ENCODE measurements around the gene PRKN. TPM values are rescaled to one million over a fixed set of nuclear protein-coding genes. Genes with fewer than 3 reads are reported as not detected.

The PRKN gene
- total RNA-seq, 1 donor from 2014 or later: 1.3 TPM

GRCh38 chr6:161607696-161608297 is 1119.8 kb downstream of the PRKN start:
- Histone ChIP-seq H3K27me3 (ENCODE audit: insufficient read depth, low read length) (no peaks in the 10 kb centered on the region), H3K9me3 (ENCODE audit: insufficient read depth, low read depth, low read length) (no peaks in the 10 kb centered on the region), H3K4me1 (ENCODE audit: insufficient read depth, low read length) (no peaks in the 10 kb centered on the region), H2AFZ (ENCODE audit: low read depth, low read length) (no peak overlapping the region), H3K27ac (ENCODE audit: low read depth, low read length) (no peak overlapping the region), H3K36me3 (ENCODE audit: insufficient read depth, low read length) (no peaks in the 10 kb centered on the region), H4K20me1 (ENCODE audit: insufficient read depth, low read length) (no peaks in the 10 kb centered on the region), H3K9ac (ENCODE audit: low read length) (no peak overlapping the region), H3K79me2 (ENCODE audit: insufficient read depth, low read length) (no peaks in the 10 kb centered on the region), H3K4me3 (ENCODE audit: insufficient read depth, low read depth, low read length) (no peak overlapping the region), H3K4me2 (ENCODE audit: low read length) (no peak overlapping the region)
- TF ChIP-seq CTCF (IDR thresholded peaks at IDR 0.05; ENCODE audit: insufficient read depth, low read depth, low read length): no peak
- TF ChIP-seq EZH2 (IDR thresholded peaks at IDR 0.05; ENCODE audit: insufficient read depth, low read length): no peak
- Mint-ChIP-seq H3K4me3 (ENCODE audit: unreplicated experiment) (no peak overlapping the region), H3K36me3 (ENCODE audit: low read depth, unreplicated experiment) (no peaks in the 10 kb centered on the region), H3K4me1 (ENCODE audit: low read depth, unreplicated experiment) (no peaks in the 10 kb centered on the region), H3K9me3 (ENCODE audit: unreplicated experiment) (peaks cover 5% of the 10 kb centered on the region), H3K27ac (ENCODE audit: unreplicated experiment) (no peak overlapping the region), H3K27me3 (ENCODE audit: low read depth, unreplicated experiment) (no peaks in the 10 kb centered on the region)
- FAIRE-seq (no peak), DNase-seq (ENCODE audit: low read depth) (no peak)

GRCh38 chr6:161602359-161602758 is 1125.2 kb downstream of the PRKN start:
- Histone ChIP-seq H3K4me3 (ENCODE audit: insufficient read depth, low read depth, low read length) (no peak overlapping the region), H4K20me1 (ENCODE audit: insufficient read depth, low read length) (no peaks in the 10 kb centered on the region), H3K79me2 (ENCODE audit: insufficient read depth, low read length) (no peaks in the 10 kb centered on the region), H3K4me1 (ENCODE audit: insufficient read depth, low read length) (no peaks in the 10 kb centered on the region), H3K27ac (ENCODE audit: low read depth, low read length) (no peak overlapping the region), H3K27me3 (ENCODE audit: insufficient read depth, low read length) (no peaks in the 10 kb centered on the region), H3K9ac (ENCODE audit: low read length) (no peak overlapping the region), H3K4me2 (ENCODE audit: low read length) (no peak overlapping the region), H2AFZ (ENCODE audit: low read depth, low read length) (no peak overlapping the region), H3K36me3 (ENCODE audit: insufficient read depth, low read length) (no peaks in the 10 kb centered on the region), H3K9me3 (ENCODE audit: insufficient read depth, low read depth, low read length) (no peaks in the 10 kb centered on the region)
- H3K4me1 Mint-ChIP-seq (ENCODE audit: low read depth, unreplicated experiment): no peaks in the 10 kb centered on the region
- H3K27ac Mint-ChIP-seq (ENCODE audit: unreplicated experiment): no peak overlapping the region
- no peaks in the 10 kb centered on the region for H3K27me3 Mint-ChIP-seq (ENCODE audit: low read depth, unreplicated experiment)
- no peak for FAIRE-seq
- TF ChIP-seq CTCF (IDR thresholded peaks at IDR 0.05; ENCODE audit: insufficient read depth, low read depth, low read length) (no peak), EZH2 (IDR thresholded peaks at IDR 0.05; ENCODE audit: insufficient read depth, low read length) (no peak)
- H3K4me3 Mint-ChIP-seq (ENCODE audit: unreplicated experiment): no peak overlapping the region
- no peak for DNase-seq (ENCODE audit: low read depth)
- peaks cover 2% of the 10 kb centered on the region for H3K9me3 Mint-ChIP-seq (ENCODE audit: unreplicated experiment)
- H3K36me3 Mint-ChIP-seq (ENCODE audit: low read depth, unreplicated experiment): no peaks in the 10 kb centered on the region

GRCh38 chr6:161598896-161599295 is 1128.7 kb downstream of the PRKN start:
- Histone ChIP-seq H3K4me1 (ENCODE audit: insufficient read depth, low read length) (no peaks in the 10 kb centered on the region), H4K20me1 (ENCODE audit: insufficient read depth, low read length) (no peaks in the 10 kb centered on the region), H3K27ac (ENCODE audit: low read depth, low read length) (no peak overlapping the region), H3K79me2 (ENCODE audit: insufficient read depth, low read length) (no peaks in the 10 kb centered on the region), H3K36me3 (ENCODE audit: insufficient read depth, low read length) (no peaks in the 10 kb centered on the region), H3K4me3 (ENCODE audit: insufficient read depth, low read depth, low read length) (no peak overlapping the region), H3K27me3 (ENCODE audit: insufficient read depth, low read length) (no peaks in the 10 kb centered on the region), H3K9me3 (ENCODE audit: insufficient read depth, low read depth, low read length) (no peaks in the 10 kb centered on the region), H2AFZ (ENCODE audit: low read depth, low read length) (no peak overlapping the region), H3K4me2 (ENCODE audit: low read length) (no peak overlapping the region), H3K9ac (ENCODE audit: low read length) (no peak overlapping the region)
- no peaks in the 10 kb centered on the region for H3K27me3 Mint-ChIP-seq (ENCODE audit: low read depth, unreplicated experiment)
- H3K4me1 Mint-ChIP-seq (ENCODE audit: low read depth, unreplicated experiment): peaks cover 2% of the 10 kb centered on the region
- no peak for FAIRE-seq
- TF ChIP-seq CTCF (IDR thresholded peaks at IDR 0.05; ENCODE audit: insufficient read depth, low read depth, low read length) (no peak), EZH2 (IDR thresholded peaks at IDR 0.05; ENCODE audit: insufficient read depth, low read length) (no peak)
- no peak overlapping the region for H3K4me3 Mint-ChIP-seq (ENCODE audit: unreplicated experiment)
- no peaks in the 10 kb centered on the region for H3K36me3 Mint-ChIP-seq (ENCODE audit: low read depth, unreplicated experiment)
- DNase-seq (ENCODE audit: low read depth): no peak
- H3K9me3 Mint-ChIP-seq (ENCODE audit: unreplicated experiment): peaks cover 2% of the 10 kb centered on the region
- H3K27ac Mint-ChIP-seq (ENCODE audit: unreplicated experiment): no peak overlapping the region
